ENCODE results near the gene SH3BP4.
A peak's percentile ranks its signal among the peaks of the same experiment; 100 is the strongest.

SH3BP4 gene

DNA sequence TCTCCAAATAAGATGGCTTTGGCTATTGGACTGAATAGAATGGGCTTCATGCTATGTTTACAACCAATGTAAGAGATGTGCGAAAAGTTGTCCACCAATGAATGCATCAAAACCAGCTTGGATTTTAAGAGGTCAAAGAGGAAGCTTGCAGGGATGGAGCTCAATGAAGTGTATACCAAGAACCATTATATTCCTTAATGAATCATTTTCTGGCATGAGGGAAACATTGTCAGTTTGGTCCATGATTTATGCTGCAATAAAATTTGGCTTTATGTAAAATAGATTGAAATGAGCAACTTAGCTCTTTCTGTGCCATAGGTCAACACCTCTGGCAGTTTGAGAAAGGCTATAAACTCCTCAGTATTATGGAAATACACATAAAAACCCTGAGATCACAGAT lies 107.3 kb downstream of the SH3BP4 start:
- TF ChIP-seq, protein P1, sequence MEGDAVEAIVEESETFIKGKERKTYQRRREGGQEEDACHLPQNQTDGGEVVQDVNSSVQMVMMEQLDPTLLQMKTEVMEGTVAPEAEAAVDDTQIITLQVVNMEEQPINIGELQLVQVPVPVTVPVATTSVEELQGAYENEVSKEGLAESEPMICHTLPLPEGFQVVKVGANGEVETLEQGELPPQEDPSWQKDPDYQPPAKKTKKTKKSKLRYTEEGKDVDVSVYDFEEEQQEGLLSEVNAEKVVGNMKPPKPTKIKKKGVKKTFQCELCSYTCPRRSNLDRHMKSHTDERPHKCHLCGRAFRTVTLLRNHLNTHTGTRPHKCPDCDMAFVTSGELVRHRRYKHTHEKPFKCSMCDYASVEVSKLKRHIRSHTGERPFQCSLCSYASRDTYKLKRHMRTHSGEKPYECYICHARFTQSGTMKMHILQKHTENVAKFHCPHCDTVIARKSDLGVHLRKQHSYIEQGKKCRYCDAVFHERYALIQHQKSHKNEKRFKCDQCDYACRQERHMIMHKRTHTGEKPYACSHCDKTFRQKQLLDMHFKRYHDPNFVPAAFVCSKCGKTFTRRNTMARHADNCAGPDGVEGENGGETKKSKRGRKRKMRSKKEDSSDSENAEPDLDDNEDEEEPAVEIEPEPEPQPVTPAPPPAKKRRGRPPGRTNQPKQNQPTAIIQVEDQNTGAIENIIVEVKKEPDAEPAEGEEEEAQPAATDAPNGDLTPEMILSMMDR (IDR thresholded peaks at IDR 0.05; ENCODE audit: control insufficient read depth, insufficient read depth, low read depth, low read length, missing control alignments), result no peak
- DNase-seq (ENCODE audit: low read depth), result peak; percentile 17
- no peak overlapping the region for H3K4me3 ChIP-seq (ENCODE audit: control insufficient read depth, low read depth, low read length)

DNA sequence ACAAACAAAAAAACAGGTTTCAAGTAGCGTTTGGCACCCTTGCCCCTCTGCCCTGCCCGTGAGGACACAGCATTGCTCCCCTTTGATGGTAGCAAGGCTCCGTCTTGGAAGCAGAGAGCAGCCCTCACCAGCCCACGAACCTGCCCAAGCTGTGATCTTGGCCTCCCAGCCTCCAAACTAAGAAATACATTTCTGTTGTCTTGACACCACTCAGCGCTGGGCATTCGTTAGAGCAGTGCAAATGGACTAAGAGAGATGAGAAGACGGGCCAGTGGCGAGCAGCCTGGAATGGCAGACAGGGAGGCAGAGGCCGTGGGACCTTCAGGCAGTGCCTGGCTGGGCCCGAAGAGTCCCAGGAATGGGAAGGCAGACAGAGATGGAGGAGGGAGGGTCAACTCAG lies 109.8 kb downstream of the SH3BP4 start:
- H3K4me3 ChIP-seq (ENCODE audit: control insufficient read depth, low read depth, low read length), result no peak overlapping the region
- TF ChIP-seq, protein P1 (IDR thresholded peaks at IDR 0.05; ENCODE audit: control insufficient read depth, insufficient read depth, low read depth, low read length, missing control alignments), result no peak
- DNase-seq (ENCODE audit: low read depth), result no peak

DNA sequence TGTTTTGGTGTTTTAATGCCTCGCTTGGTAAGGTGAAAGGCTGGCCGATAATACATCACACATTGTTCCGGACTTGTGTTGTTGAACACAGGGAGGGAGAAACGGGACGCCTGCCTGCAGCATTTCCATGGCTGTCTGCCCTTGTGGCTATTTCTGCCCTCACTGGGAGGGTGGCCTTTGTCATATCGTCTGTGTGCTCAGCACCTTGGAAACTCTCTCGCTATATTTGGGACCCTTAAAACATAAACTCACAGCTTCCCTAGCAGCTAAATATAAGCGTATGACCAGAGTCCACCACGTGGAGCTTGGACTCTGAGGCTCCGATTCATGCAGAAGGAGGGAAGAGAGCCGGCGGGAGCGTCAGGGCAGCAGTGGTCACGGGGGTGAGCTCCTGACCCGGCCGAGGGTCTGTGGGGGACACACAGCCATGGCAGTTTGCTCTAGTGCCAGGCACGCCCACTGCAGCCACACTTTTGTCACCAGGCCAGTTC lies 111.7 kb downstream of the SH3BP4 start:
- no peak overlapping the region for H3K4me3 ChIP-seq (ENCODE audit: control insufficient read depth, low read depth, low read length)
- TF ChIP-seq, protein P1 (IDR thresholded peaks at IDR 0.05; ENCODE audit: control insufficient read depth, insufficient read depth, low read depth, low read length, missing control alignments), result no peak
- no peak for DNase-seq (ENCODE audit: low read depth)

DNA sequence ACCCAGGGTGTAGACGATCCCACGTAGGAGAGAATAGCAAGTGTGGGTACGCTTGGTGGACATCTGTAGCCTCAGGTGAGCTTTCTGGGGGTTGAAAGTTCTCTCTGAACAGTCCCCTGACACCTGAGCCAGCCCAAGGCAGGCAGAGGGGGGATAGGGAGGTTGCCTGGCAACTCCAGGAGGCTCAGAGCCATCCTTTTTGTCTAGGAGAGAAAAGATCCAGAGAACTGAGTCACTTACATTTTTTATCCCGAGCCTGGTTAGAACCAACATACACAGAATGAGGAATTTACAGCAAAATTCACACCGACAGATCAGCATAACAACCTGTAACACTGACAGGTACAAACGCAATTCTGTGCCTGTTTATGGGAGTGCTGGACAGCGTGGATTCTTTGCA lies 113.2 kb downstream of the SH3BP4 start:
- DNase-seq (ENCODE audit: low read depth), result no peak
- TF ChIP-seq, protein P1 (IDR thresholded peaks at IDR 0.05; ENCODE audit: control insufficient read depth, insufficient read depth, low read depth, low read length, missing control alignments), result no peak
- H3K4me3 ChIP-seq (ENCODE audit: control insufficient read depth, low read depth, low read length), result no peak overlapping the region

DNA sequence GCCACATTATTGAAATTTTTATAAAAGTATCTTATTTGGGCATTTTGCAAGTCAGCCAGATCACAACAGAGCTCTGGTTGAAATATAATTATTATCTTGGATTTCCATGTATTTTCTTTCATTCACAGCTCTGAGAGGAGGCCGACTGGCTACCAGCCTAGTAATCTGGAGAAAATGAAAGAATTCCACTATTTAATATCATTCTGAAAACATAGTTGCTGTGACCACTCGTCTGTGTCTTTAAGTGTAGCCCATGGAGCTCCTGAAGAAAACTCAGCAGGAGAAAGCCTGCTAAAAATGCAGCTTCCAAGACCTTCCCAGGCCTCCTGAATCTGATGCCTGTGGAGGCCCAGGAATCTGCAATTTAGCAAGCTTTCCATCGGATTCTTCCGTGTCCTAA lies 114.7 kb downstream of the SH3BP4 start:
- TF ChIP-seq, protein P1 (IDR thresholded peaks at IDR 0.05; ENCODE audit: control insufficient read depth, insufficient read depth, low read depth, low read length, missing control alignments), result no peak
- no peak overlapping the region for H3K4me3 ChIP-seq (ENCODE audit: control insufficient read depth, low read depth, low read length)
- DNase-seq (ENCODE audit: low read depth), result no peak

DNA sequence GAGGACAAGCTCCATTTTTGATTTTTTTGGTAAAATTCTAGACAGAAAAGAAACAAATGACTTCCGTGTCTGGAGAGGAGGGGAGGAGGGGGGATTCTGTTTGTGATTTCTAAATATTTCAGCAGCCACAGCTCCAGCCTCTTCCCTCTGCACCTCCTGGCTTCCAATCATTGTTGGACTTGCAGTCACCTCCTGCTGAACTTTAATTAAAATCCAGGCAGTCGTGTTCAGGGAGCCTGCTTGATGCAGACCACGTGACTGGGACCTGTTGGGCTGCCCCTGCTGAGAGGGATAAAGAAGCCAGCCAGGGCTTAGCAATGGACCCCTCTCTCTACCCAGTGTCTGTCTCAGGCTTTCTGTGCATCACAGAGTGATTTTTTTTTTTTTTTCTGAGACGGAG lies 115.1 kb downstream of the SH3BP4 start:
- H3K4me3 ChIP-seq (ENCODE audit: control insufficient read depth, low read depth, low read length), result no peak overlapping the region
- no peak for DNase-seq (ENCODE audit: low read depth)
- TF ChIP-seq, protein P1 (IDR thresholded peaks at IDR 0.05; ENCODE audit: control insufficient read depth, insufficient read depth, low read depth, low read length, missing control alignments), result no peak

DNA sequence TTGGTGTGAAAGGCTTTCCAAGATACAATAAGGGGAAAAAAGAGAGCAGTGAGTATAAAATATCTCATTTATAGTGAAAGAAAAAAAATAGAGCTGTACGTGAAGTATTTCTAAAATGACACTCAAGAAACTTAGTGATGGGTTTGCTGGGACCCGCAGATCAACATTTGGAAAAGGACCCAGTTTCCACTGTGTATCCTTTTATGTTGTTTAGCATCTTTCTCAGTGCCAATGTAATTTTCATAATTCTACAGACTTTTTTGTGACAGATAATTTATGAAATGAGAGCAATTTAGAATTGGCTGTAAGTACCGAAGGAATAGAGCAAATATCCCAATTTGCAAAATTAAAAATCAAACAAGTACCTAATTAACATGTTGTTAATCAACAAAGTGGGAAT lies 116.9 kb downstream of the SH3BP4 start:
- no peak for DNase-seq (ENCODE audit: low read depth)

More for the DNA sequence above, 116.9 kb downstream of the SH3BP4 start:
- TF ChIP-seq, protein P1 (IDR thresholded peaks at IDR 0.05; ENCODE audit: control insufficient read depth, insufficient read depth, low read depth, low read length, missing control alignments), result no peak
- H3K4me3 ChIP-seq (ENCODE audit: control insufficient read depth, low read depth, low read length), result no peak overlapping the region

Measured in AG09309 (cell line).